Kidney (tissue), 14 donors: ENCODE results near the gene MTG1. TPM values are rescaled to one million over a fixed set of nuclear protein-coding genes. Genes with fewer than 3 reads are reported as not detected.

ENCODE experiments used
- DNase-seq, 5 donors: peaks; one replicate each; pipeline ENCODE4 v3.0.0-alpha.2; 2013 to 2020
- FAIRE-seq: peaks from 2 replicates; lab custom pipeline; 2012; peaks lifted over from hg19 to GRCh38; lab: Jason Lieb, UNC
- H3K27ac ChIP-seq, 2 donors: one replicate each; pipeline ENCODE4 v1.7.0; 2013; ENCODE audit warnings: low read depth in 2 of 2, low read length in 2 of 2, inconsistent platforms in 1 of 2
- H3K27me3 ChIP-seq: one replicate; pipeline ENCODE4 v1.7.1; 2013; ENCODE audit warnings: low read length, inconsistent platforms; ENCODE audit not compliant: control insufficient read depth, insufficient read depth
- H3K36me3 ChIP-seq, 3 donors: one replicate each; pipeline versions ENCODE4 v1.7.0 to v1.7.1; 2013; ENCODE audit warnings: low read length in 3 of 3, control low read depth in 1 of 3, inconsistent platforms in 1 of 3; ENCODE audit not compliant: insufficient read depth in 3 of 3, control insufficient read depth in 2 of 3
- H3K4me1 ChIP-seq, 3 donors: one replicate each; pipeline versions ENCODE4 v1.7.0 to v1.7.1; 2013; ENCODE audit warnings: low read length in 3 of 3, inconsistent platforms in 1 of 3, low read depth in 1 of 3; ENCODE audit not compliant: control insufficient read depth in 2 of 3, insufficient read depth in 2 of 3
- H3K4me3 ChIP-seq, 3 donors: one replicate each; pipeline versions ENCODE4 v1.7.0 to v1.8.1; 2013; ENCODE audit warnings: low read length in 3 of 3, control low read depth in 1 of 3, inconsistent platforms in 1 of 3
- H3K9ac ChIP-seq, 3 donors: one replicate each; pipeline versions ENCODE4 v1.7.0 to v1.7.1; 2013; ENCODE audit warnings: low read length in 3 of 3, control low read depth in 1 of 3, inconsistent platforms in 1 of 3
- H3K9me3 ChIP-seq, 3 donors: one replicate each; pipeline versions ENCODE4 v1.7.0 to v1.7.1; 2013; ENCODE audit warnings: low read length in 3 of 3, control low read depth in 1 of 3, inconsistent platforms in 1 of 3; ENCODE audit not compliant: control insufficient read depth in 2 of 3, insufficient read depth in 1 of 3
- intact Hi-C: fragments of 100-400 bp; cut with DNase I; formaldehyde crosslinking; loops from one replicate; pipeline ENCODE4 v1.11.1; 2022
- polyA plus RNA-seq: library from polyadenylated mRNA; stranded (reverse); fragments of 350-450 nt; fragmentation: Illumina TruSeq; extraction: RNeasy Lipid Tissue Mini Kit (QIAGEN cat#74804); gene quantifications from one replicate; pipeline ENCODE4 v1.2.3, GENCODE V29; 2014; ENCODE audit warnings: low read depth, low replicate concordance; ENCODE audit not compliant: insufficient read depth
- total RNA-seq: library from RNA; stranded (reverse); fragmentation: NEBNext Ultra II Directional; extraction: Animal tissue kit (Norgen Biotek cat#: 25700); gene quantifications from one replicate; pipeline ENCODE4 v1.2.1, GENCODE V29; 2021
- TF ChIP-seq, protein P1 (sequence below): IDR thresholded peaks from 3 replicates; pipeline ENCODE4 v1.5.1; 2012; ENCODE audit warnings: mild to moderate bottlenecking, moderate library complexity, borderline replicate concordance; ENCODE audit not compliant: insufficient read depth; ENCODE audit errors: extremely low read depth
- donor health status: control.
- donor health status: control.
- donor health status: control.
- donor health status: control.
- donor health status: control.
- donor health status: DM: yes; HTN: yes; CAD: no.
- donor health status: Normal renal cell carcinoma (clear cell type).

MTG1 gene
- total and polyA plus RNA-seq, 2 donors from 2014 or later: 51.1 to 68.5 TPM

GRCh38 chr10:133454204-133454893 lies 60.4 kb downstream of the MTG1 start:
- H3K27ac ChIP-seq: no peak overlapping the region
- H3K4me1 ChIP-seq: no peaks in the 10 kb centered on the region
- no peaks in the 10 kb centered on the region for H3K27me3 ChIP-seq
- TF ChIP-seq, protein P1, sequence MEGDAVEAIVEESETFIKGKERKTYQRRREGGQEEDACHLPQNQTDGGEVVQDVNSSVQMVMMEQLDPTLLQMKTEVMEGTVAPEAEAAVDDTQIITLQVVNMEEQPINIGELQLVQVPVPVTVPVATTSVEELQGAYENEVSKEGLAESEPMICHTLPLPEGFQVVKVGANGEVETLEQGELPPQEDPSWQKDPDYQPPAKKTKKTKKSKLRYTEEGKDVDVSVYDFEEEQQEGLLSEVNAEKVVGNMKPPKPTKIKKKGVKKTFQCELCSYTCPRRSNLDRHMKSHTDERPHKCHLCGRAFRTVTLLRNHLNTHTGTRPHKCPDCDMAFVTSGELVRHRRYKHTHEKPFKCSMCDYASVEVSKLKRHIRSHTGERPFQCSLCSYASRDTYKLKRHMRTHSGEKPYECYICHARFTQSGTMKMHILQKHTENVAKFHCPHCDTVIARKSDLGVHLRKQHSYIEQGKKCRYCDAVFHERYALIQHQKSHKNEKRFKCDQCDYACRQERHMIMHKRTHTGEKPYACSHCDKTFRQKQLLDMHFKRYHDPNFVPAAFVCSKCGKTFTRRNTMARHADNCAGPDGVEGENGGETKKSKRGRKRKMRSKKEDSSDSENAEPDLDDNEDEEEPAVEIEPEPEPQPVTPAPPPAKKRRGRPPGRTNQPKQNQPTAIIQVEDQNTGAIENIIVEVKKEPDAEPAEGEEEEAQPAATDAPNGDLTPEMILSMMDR: no peak
- no peak overlapping the region for H3K4me3 ChIP-seq
- intact Hi-C loops: no loop called here
- DNase-seq (peak in 1 of 5 donors; percentile 46), FAIRE-seq (no peak)
- H3K9me3 ChIP-seq: no peaks in the 10 kb centered on the region
- H3K9ac ChIP-seq: no peak overlapping the region
- no peaks in the 10 kb centered on the region for H3K36me3 ChIP-seq

GRCh38 chr10:133455196-133455595 lies 61.2 kb downstream of the MTG1 start:
- H3K27ac ChIP-seq: no peak overlapping the region
- no peaks in the 10 kb centered on the region for H3K27me3 ChIP-seq
- DNase-seq (peak in 1 of 5 donors; percentile 35), FAIRE-seq (no peak)
- no peak overlapping the region for H3K9ac ChIP-seq
- H3K9me3 ChIP-seq: no peaks in the 10 kb centered on the region
- H3K36me3 ChIP-seq: no peaks in the 10 kb centered on the region
- H3K4me1 ChIP-seq: no peaks in the 10 kb centered on the region
- no peak overlapping the region for H3K4me3 ChIP-seq
- TF ChIP-seq, protein P1: no peak
- intact Hi-C loops: no loop called here

- H3K4me1 ChIP-seq: no peaks in the 10 kb centered on the region
- H3K9ac ChIP-seq: no peak overlapping the region
- no peaks in the 10 kb centered on the region for H3K27me3 ChIP-seq
- H3K36me3 ChIP-seq: no peaks in the 10 kb centered on the region
- no peaks in the 10 kb centered on the region for H3K9me3 ChIP-seq
- intact Hi-C loops: no loop called here
- FAIRE-seq (no peak), DNase-seq (peak in 1 of 5 donors; percentile 35)
- TF ChIP-seq, protein P1: no peak
- no peak overlapping the region for H3K4me3 ChIP-seq
- H3K27ac ChIP-seq: no peak overlapping the region
These were observed 61.7 kb downstream of the MTG1 start for GRCh38 chr10:133455611-133456031.
